CD8-positive, alpha-beta memory T cell (primary cell): ENCODE data around the gene CAST. TPM values are rescaled to one million over a fixed set of nuclear protein-coding genes. Genes with fewer than 3 reads are reported as not detected.
A peak's percentile ranks its signal among the peaks of the same experiment; 100 is the strongest.
"Not testable (repeated sequence)": the region's sequence is repeated elsewhere in the genome, so short reads cannot be mapped to it uniquely, and the experiment has no call there.

Experiments
- CTCF ChIA-PET: fragments of 350-600 bp; sonication (Branson Sonifier 250); formaldehyde crosslinking; loops from one replicate; lab custom pipeline; 2021; ENCODE audit warnings: antibody characterized with exemption; lab: Charles Lee
- POLR2A ChIA-PET: fragments of 350-600 bp; sonication (Branson Sonifier 250); formaldehyde crosslinking; loops from one replicate; lab custom pipeline; 2021; ENCODE audit warnings: antibody characterized with exemption; lab: Charles Lee
- DNase-seq, 5 donors: peaks; one replicate each; pipeline versions ENCODE4 v3.0.0 to v3.0.0-alpha.2; 2020 to 2022; ENCODE audit warnings: mixed read lengths in 1 of 5
- H3K27ac ChIP-seq: one replicate; pipeline ENCODE4 v1.7.0; 2013; ENCODE audit warnings: low read depth, mild to moderate bottlenecking, low read length, moderate library complexity
- H3K27me3 ChIP-seq: 2 replicates; pipeline ENCODE4 v1.7.0; 2013; ENCODE audit warnings: low read length, mild to moderate bottlenecking; ENCODE audit not compliant: insufficient read depth, poor library complexity, severe bottlenecking
- H3K36me3 ChIP-seq: 2 replicates; pipeline ENCODE4 v1.7.0; 2013; ENCODE audit warnings: mild to moderate bottlenecking, low read length, moderate library complexity; ENCODE audit not compliant: insufficient read depth
- H3K4me1 ChIP-seq: 2 replicates; pipeline ENCODE4 v1.7.0; 2013; ENCODE audit warnings: mild to moderate bottlenecking, low read length, moderate library complexity; ENCODE audit not compliant: insufficient read depth
- H3K4me3 ChIP-seq: 2 replicates; pipeline ENCODE4 v1.7.0; 2013; ENCODE audit warnings: mild to moderate bottlenecking, low read length
- H3K9me3 ChIP-seq: 2 replicates; pipeline ENCODE4 v1.7.0; 2013; ENCODE audit warnings: mild to moderate bottlenecking, low read length
- H3K27ac Mint-ChIP-seq, 8 donors: one replicate each; pipeline ENCODE4 v1.8.0; 2020 to 2021; ENCODE audit warnings: mixed read lengths in 8 of 8, mild to moderate bottlenecking in 6 of 8, inconsistent platforms in 3 of 8, moderate library complexity in 3 of 8
- H3K27me3 Mint-ChIP-seq, 2 donors: one replicate each; pipeline ENCODE4 v1.8.0; 2020 to 2021; ENCODE audit warnings: mixed read lengths in 2 of 2, mild to moderate bottlenecking in 1 of 2, moderate library complexity in 1 of 2
- H3K36me3 Mint-ChIP-seq, 3 donors: one replicate each; pipeline ENCODE4 v1.8.0; 2020 to 2021; ENCODE audit warnings: mixed read lengths in 3 of 3, inconsistent platforms in 1 of 3, mild to moderate bottlenecking in 1 of 3
- H3K4me1 Mint-ChIP-seq, 3 donors: one replicate each; pipeline ENCODE4 v1.8.0; 2020 to 2021; ENCODE audit warnings: mixed read lengths in 3 of 3, inconsistent platforms in 1 of 3, mild to moderate bottlenecking in 1 of 3
- H3K4me3 Mint-ChIP-seq, 7 donors: one replicate each; pipeline ENCODE4 v1.8.0; 2020 to 2021; ENCODE audit warnings: mixed read lengths in 7 of 7, mild to moderate bottlenecking in 6 of 7, moderate library complexity in 4 of 7, inconsistent platforms in 2 of 7
- H3K9me3 Mint-ChIP-seq, 5 donors: one replicate each; pipeline ENCODE4 v1.8.0; 2020 to 2022; ENCODE audit warnings: mixed read lengths in 5 of 5, mild to moderate bottlenecking in 3 of 5, moderate library complexity in 2 of 5, inconsistent platforms in 1 of 5
- polyA plus RNA-seq: library from polyadenylated mRNA; unstranded; fragments of 300-500 nt; fragmentation: Illumina TruSeq; gene quantifications from one replicate; pipeline ENCODE4 v1.2.3, GENCODE V29; 2021
- total RNA-seq, 2 experiments: library from RNA; stranded (reverse); gene quantifications; one replicate each; pipeline ENCODE4 v1.2.3, GENCODE V29; 2021

CAST gene
- total and polyA plus RNA-seq, 3 experiments from 2014 or later, result 94.6 to 134 (median 127) TPM

GRCh38 chr5:96788112-96788749 is 126.1 kb downstream of the CAST start:
- ChIA-PET POLR2A (no interaction called here), CTCF (interaction anchor here (1.2 kb wide), 1 partner anchor 20 kb away, joined by 3 read pairs; the partner anchor contains the start of gene ERAP1)
- no peak for DNase-seq
- H3K36me3 ChIP-seq, result peaks cover 66% of the 10 kb centered on the region
- Mint-ChIP-seq H3K9me3 (peaks cover 0 to 2% (median 0%) of the 10 kb centered on the region in 5 donors), H3K4me1 (peaks cover 7 to 21% (median 15%) of the 10 kb centered on the region in 3 donors), H3K27ac (peak overlapping the region; percentile 32 to 92 (median 66)), H3K27me3 (no peaks in the 10 kb centered on the region), H3K36me3 (peaks cover 11 to 88% (median 35%) of the 10 kb centered on the region in 3 donors), H3K4me3 (no peak overlapping the region)
- no peak overlapping the region for H3K4me3 ChIP-seq
- H3K27ac ChIP-seq, result no peak overlapping the region
- H3K9me3 ChIP-seq, result no peaks in the 10 kb centered on the region
- H3K27me3 ChIP-seq, result no peaks in the 10 kb centered on the region
- no peaks in the 10 kb centered on the region for H3K4me1 ChIP-seq

- Histone ChIP-seq H3K4me1 (peaks cover 9% of the 10 kb centered on the region), H3K27ac (no peak overlapping the region), H3K9me3 (no peaks in the 10 kb centered on the region), H3K4me3 (no peak overlapping the region), H3K36me3 (peaks cover 71% of the 10 kb centered on the region), H3K27me3 (no peaks in the 10 kb centered on the region)
- peak overlapping the region in 6 of 8 donors; percentile 23 to 68 (median 48) for H3K27ac Mint-ChIP-seq
- POLR2A ChIA-PET, result no interaction called here
- no peak for DNase-seq
- peaks cover 11 to 88% (median 40%) of the 10 kb centered on the region in 3 donors for H3K36me3 Mint-ChIP-seq
- H3K9me3 Mint-ChIP-seq, result no peaks in the 10 kb centered on the region
- H3K4me3 Mint-ChIP-seq, result no peak overlapping the region
- CTCF ChIA-PET, result interaction anchor here (0.9 to 1.9 kb wide), 3 partner anchors 20 to 38 kb away, joined by 3 to 4 read pairs (median 4); no protein-coding TSS in a partner anchor
- H3K27me3 Mint-ChIP-seq, result no peaks in the 10 kb centered on the region
- peaks cover 19 to 32% (median 29%) of the 10 kb centered on the region in 3 donors for H3K4me1 Mint-ChIP-seq
Measured at GRCh38 chr5:96789794-96790330, 127.7 kb downstream of the CAST start.

- Histone ChIP-seq H3K4me1 (peaks cover 17% of the 10 kb centered on the region), H3K9me3 (no peaks in the 10 kb centered on the region), H3K27me3 (no peaks in the 10 kb centered on the region), H3K4me3 (no peak overlapping the region), H3K36me3 (peaks cover 70% of the 10 kb centered on the region), H3K27ac (no peak overlapping the region)
- no peaks in the 10 kb centered on the region for H3K9me3 Mint-ChIP-seq
- H3K4me3 Mint-ChIP-seq, result no peak overlapping the region
- no peak for DNase-seq
- POLR2A ChIA-PET, result no interaction called here
- H3K27me3 Mint-ChIP-seq, result no peaks in the 10 kb centered on the region
- H3K27ac Mint-ChIP-seq, result peak overlapping the region; percentile 21 to 88 (median 68)
- peaks cover 17 to 88% (median 38%) of the 10 kb centered on the region in 3 donors for H3K36me3 Mint-ChIP-seq
- CTCF ChIA-PET, result interaction anchor here (0.7 to 1.9 kb wide), 2 partner anchors 17 to 27 kb away, joined by 3 to 4 read pairs; partner anchors contain the start of gene ERAP1
- H3K4me1 Mint-ChIP-seq, result peaks cover 30 to 43% (median 41%) of the 10 kb centered on the region in 3 donors
Measured at GRCh38 chr5:96790961-96791504, 128.9 kb downstream of the CAST start.

- H3K27ac Mint-ChIP-seq, result peak overlapping the region; percentile 8 to 92 (median 68)
- H3K4me1 Mint-ChIP-seq, result peaks cover 43 to 72% (median 67%) of the 10 kb centered on the region in 3 donors
- ChIA-PET POLR2A (interaction anchor here (1.3 kb wide), 1 partner anchor 14 kb away, joined by 4 read pairs; no protein-coding TSS in a partner anchor), CTCF (interaction anchor here (1.1 kb wide), 1 partner anchor 182 kb away, joined by 3 read pairs; no protein-coding TSS in a partner anchor)
- peaks cover 33 to 90% (median 46%) of the 10 kb centered on the region in 3 donors for H3K36me3 Mint-ChIP-seq
- H3K9me3 ChIP-seq, result no peaks in the 10 kb centered on the region
- peaks cover 79% of the 10 kb centered on the region for H3K36me3 ChIP-seq
- H3K27ac ChIP-seq, result no peak overlapping the region
- peak; percentile 13 to 74 (median 48) for DNase-seq
- no peak overlapping the region for H3K4me3 ChIP-seq
- H3K4me3 Mint-ChIP-seq, result peak overlapping the region in 3 of 7 donors; percentile 3 to 16 (median 3)
- no peaks in the 10 kb centered on the region for H3K27me3 ChIP-seq
- H3K9me3 Mint-ChIP-seq, result no peaks in the 10 kb centered on the region
- no peaks in the 10 kb centered on the region for H3K27me3 Mint-ChIP-seq
- H3K4me1 ChIP-seq, result peaks cover 17% of the 10 kb centered on the region
Measured at GRCh38 chr5:96794757-96795156, 132.6 kb downstream of the CAST start.

- Histone ChIP-seq H3K27me3 (no peaks in the 10 kb centered on the region), H3K9me3 (no peaks in the 10 kb centered on the region), H3K4me3 (no peak overlapping the region), H3K4me1 (peaks cover 17% of the 10 kb centered on the region), H3K36me3 (peaks cover 80% of the 10 kb centered on the region), H3K27ac (no peak overlapping the region)
- Mint-ChIP-seq H3K27me3 (no peaks in the 10 kb centered on the region), H3K4me3 (peak overlapping the region in 1 of 7 donors; percentile 14), H3K36me3 (peaks cover 36 to 88% (median 47%) of the 10 kb centered on the region in 3 donors), H3K9me3 (no peaks in the 10 kb centered on the region), H3K27ac (peak overlapping the region in 6 of 8 donors; percentile 5 to 92 (median 54)), H3K4me1 (peaks cover 48 to 76% (median 67%) of the 10 kb centered on the region in 3 donors)
- POLR2A ChIA-PET, result interaction anchor here (1.3 kb wide), 1 partner anchor 13 kb away, joined by 4 read pairs; no protein-coding TSS in a partner anchor
- no peak for DNase-seq
- CTCF ChIA-PET, result no interaction called here
Measured at GRCh38 chr5:96795626-96796025, 133.4 kb downstream of the CAST start.

- peak overlapping the region in 6 of 8 donors; percentile 31 to 83 (median 60) for H3K27ac Mint-ChIP-seq
- CTCF ChIA-PET, result interaction anchor here (0.7 kb wide), 1 partner anchor 12 kb away, joined by 3 read pairs; no protein-coding TSS in a partner anchor
- H3K4me3 Mint-ChIP-seq, result peak overlapping the region in 1 of 7 donors; percentile 40
- Histone ChIP-seq H3K27ac (no peak overlapping the region), H3K4me1 (peaks cover 17% of the 10 kb centered on the region), H3K9me3 (no peaks in the 10 kb centered on the region), H3K4me3 (no peak overlapping the region), H3K27me3 (no peaks in the 10 kb centered on the region), H3K36me3 (peaks cover 78% of the 10 kb centered on the region)
- H3K36me3 Mint-ChIP-seq, result peaks cover 28 to 87% (median 48%) of the 10 kb centered on the region in 3 donors
- H3K9me3 Mint-ChIP-seq, result no peaks in the 10 kb centered on the region
- no peaks in the 10 kb centered on the region for H3K27me3 Mint-ChIP-seq
- no peak for DNase-seq
- POLR2A ChIA-PET, result no interaction called here
- H3K4me1 Mint-ChIP-seq, result peaks cover 53 to 70% (median 67%) of the 10 kb centered on the region in 3 donors
Measured at GRCh38 chr5:96796434-96796833, 134.3 kb downstream of the CAST start.

- H3K27me3 ChIP-seq, CTCF ChIA-PET, H3K27ac ChIP-seq, DNase-seq, H3K9me3 Mint-ChIP-seq, H3K27me3 Mint-ChIP-seq, H3K4me3 ChIP-seq, H3K4me3 Mint-ChIP-seq, POLR2A ChIA-PET, H3K9me3 ChIP-seq: not testable (repeated sequence)
- peaks cover 12 to 71% (median 41%) of the 10 kb centered on the region in 3 donors for H3K36me3 Mint-ChIP-seq
- Histone ChIP-seq H3K4me1 (peaks cover 48% of the 10 kb centered on the region), H3K36me3 (peaks cover 35% of the 10 kb centered on the region)
- peak overlapping the region in 1 of 8 donors; percentile 35 for H3K27ac Mint-ChIP-seq
- peaks cover 69 to 84% (median 79%) of the 10 kb centered on the region in 3 donors for H3K4me1 Mint-ChIP-seq
Measured at GRCh38 chr5:96801718-96802117, 139.5 kb downstream of the CAST start.
